GM18868 (cell line): Measurements from ENCODE around the gene UBE2S.

ENCODE experiments used
- ATAC-seq: cut with Tn5 transposase; IDR thresholded peaks from one replicate; pipeline ENCODE4 v1.9.1; 2021; ENCODE audit warnings: mild to moderate bottlenecking, moderate library complexity; ENCODE audit not compliant: unreplicated experiment

The UBE2S gene

GRCh38 chr19:55384920-55385723 lies 22.5 kb downstream of the UBE2S start:
- peak; percentile 56 for ATAC-seq

- no peak for ATAC-seq
Measured at GRCh38 chr19:55384131-55384919, 23.3 kb downstream of the UBE2S start, which contains the start of gene TMEM238. TMEM238 (minus strand) TSS chr19:55384292; CDS start chr19:55384259, 33 bp downstream.

- ATAC-seq: no peak
Measured at GRCh38 chr19:55383279-55384130, 24.1 kb downstream of the UBE2S start.

- no peak for ATAC-seq
Measured at GRCh38 chr19:55382522-55383054, 25.0 kb downstream of the UBE2S start.

- no peak for ATAC-seq
Measured at GRCh38 chr19:55382013-55382412, 25.6 kb downstream of the UBE2S start.

- no peak for ATAC-seq
Measured at GRCh38 chr19:55379174-55379573, 28.4 kb downstream of the UBE2S start.

GRCh38 chr19:55377356-55378131 lies 30.0 kb downstream of the UBE2S start:
- no peak for ATAC-seq

- no peak for ATAC-seq
Measured at GRCh38 chr19:55376241-55376933, 31.2 kb downstream of the UBE2S start, which contains the start of gene TMEM190. TMEM190 (plus strand) TSS chr19:55376826; CDS start chr19:55376854, 28 bp downstream.

GRCh38 chr19:55373993-55374757 lies 33.4 kb downstream of the UBE2S start:
- no peak for ATAC-seq

GRCh38 chr19:55373306-55373992 lies 34.1 kb downstream of the UBE2S start:
- no peak for ATAC-seq

GRCh38 chr19:55372316-55373081 lies 35.1 kb downstream of the UBE2S start:
- ATAC-seq: no peak

GRCh38 chr19:55370305-55370988 lies 37.1 kb downstream of the UBE2S start, which contains the start of gene IL11:
IL11 (minus strand) TSS chr19:55370463; CDS start chr19:55370310, 153 bp downstream.
- no peak for ATAC-seq

- ATAC-seq: no peak
Measured at GRCh38 chr19:55369653-55370304, 37.8 kb downstream of the UBE2S start.

- no peak for ATAC-seq
Measured at GRCh38 chr19:55368701-55369563, 38.7 kb downstream of the UBE2S start.

- ATAC-seq: no peak
Measured at GRCh38 chr19:55368106-55368505, 39.5 kb downstream of the UBE2S start.
